RPMI7951 (cell line): ENCODE data around the gene INSYN1. TPM values are rescaled to one million over a fixed set of nuclear protein-coding genes. Genes with fewer than 3 reads are reported as not detected.
"Not testable (repeated sequence)": the region's sequence is repeated elsewhere in the genome, so short reads cannot be mapped to it uniquely, and the experiment has no call there.

Experiments used
- DNase-seq: peaks from one replicate; pipeline ENCODE4 v3.0.0-alpha.2; 2012; ENCODE audit warnings: low read depth
- total RNA-seq: library from RNA; depleted of rRNA; stranded (reverse); fragments of >200 nt; shearing (Covaris generic); gene quantifications from 2 replicates; pipeline ENCODE4 v1.2.3, GENCODE V29; 2014; rRNA removed

The INSYN1 gene
- not detected in 2 replicates for total RNA-seq

- no peak for DNase-seq
These were observed at the start of gene INSYN1 for GRCh38 chr15:73753250-73754130. TSS of gene INSYN1 (minus strand) at chr15:73753351. CDS start at chr15:73751130, 2,221 bp downstream.

GRCh38 chr15:73802431-73803041 lies 49.4 kb upstream of the INSYN1 start:
- no peak for DNase-seq

GRCh38 chr15:73800662-73801345 lies 47.7 kb upstream of the INSYN1 start:
- DNase-seq, result peak; percentile 87

- peak; percentile 46 for DNase-seq
These were observed 46.3 kb upstream of the INSYN1 start for GRCh38 chr15:73799466-73799865.

- no peak for DNase-seq
These were observed 44.4 kb upstream of the INSYN1 start for GRCh38 chr15:73797366-73798158.

- DNase-seq, result no peak
These were observed 43.2 kb upstream of the INSYN1 start for GRCh38 chr15:73796331-73796831.

- peak; percentile 34 for DNase-seq
These were observed 41.4 kb upstream of the INSYN1 start for GRCh38 chr15:73794443-73795133.

GRCh38 chr15:73792899-73793541 lies 39.9 kb upstream of the INSYN1 start:
- not testable (repeated sequence) for DNase-seq

GRCh38 chr15:73792415-73792814 lies 39.3 kb upstream of the INSYN1 start:
- no peak for DNase-seq

- DNase-seq, result no peak
These were observed 36.5 kb upstream of the INSYN1 start for GRCh38 chr15:73789521-73790240.

- no peak for DNase-seq
These were observed 34.5 kb upstream of the INSYN1 start for GRCh38 chr15:73787621-73788020.

GRCh38 chr15:73786538-73786937 lies 33.4 kb upstream of the INSYN1 start:
- no peak for DNase-seq

GRCh38 chr15:73785256-73786014 lies 32.3 kb upstream of the INSYN1 start:
- not testable (repeated sequence) for DNase-seq

- DNase-seq, result peak; percentile 65
These were observed 31.1 kb upstream of the INSYN1 start for GRCh38 chr15:73784291-73784690.

- no peak for DNase-seq
These were observed 29.3 kb upstream of the INSYN1 start for GRCh38 chr15:73782344-73782959.

- peak; percentile 36 for DNase-seq
These were observed 28.1 kb upstream of the INSYN1 start for GRCh38 chr15:73781038-73781925.

- no peak for DNase-seq
These were observed 26.8 kb upstream of the INSYN1 start for GRCh38 chr15:73779974-73780373.
